ENCODE data around the gene DYNLT4. TPM values are rescaled to one million over a fixed set of nuclear protein-coding genes. Genes with fewer than 3 reads are reported as not detected.
A peak's percentile ranks its signal among the peaks of the same experiment; 100 is the strongest.

DYNLT4 gene
- total and polyA plus RNA-seq, 2 of the 13 experiments (the other 11 are each of a cell fraction or from before 2014, with no cell fraction given): 0.77 TPM; not detected in 1

DNA sequence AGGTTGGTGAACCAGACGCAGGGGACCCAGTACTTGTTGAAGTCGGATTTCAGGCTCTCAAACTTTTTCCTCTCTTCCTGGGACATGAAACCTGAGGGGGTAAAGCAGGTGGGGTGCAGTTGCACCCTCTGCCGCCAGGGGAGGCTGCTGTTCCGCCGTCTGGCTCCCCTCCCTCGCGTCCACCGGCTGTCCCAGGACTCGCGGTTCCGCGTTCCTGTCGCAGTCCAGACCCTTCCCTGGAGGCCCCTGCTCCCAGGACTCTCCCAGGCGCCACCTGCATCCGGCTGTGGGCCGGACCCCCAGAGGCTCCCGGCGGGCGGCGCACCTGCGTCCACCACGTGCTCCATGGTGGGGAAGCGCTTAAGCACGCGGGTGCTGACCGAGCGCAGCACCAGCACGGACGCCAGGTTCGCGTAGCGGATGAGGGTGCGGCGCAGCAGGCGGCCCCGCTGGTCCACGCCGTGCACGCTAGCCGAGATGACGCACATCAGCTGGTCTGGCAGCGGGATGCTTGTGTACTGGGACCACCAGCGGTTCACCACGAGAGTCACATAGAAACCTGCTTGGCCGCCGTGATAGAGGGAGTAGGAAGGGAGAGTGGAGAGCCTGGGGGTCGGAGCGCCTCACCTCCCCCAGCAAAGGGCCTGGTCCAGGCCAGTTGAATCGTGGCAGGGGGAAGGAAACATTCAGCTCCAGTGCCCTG, 20.9 kb downstream of the DYNLT4 start (continued):
- TF ChIP-seq, protein P1, sequence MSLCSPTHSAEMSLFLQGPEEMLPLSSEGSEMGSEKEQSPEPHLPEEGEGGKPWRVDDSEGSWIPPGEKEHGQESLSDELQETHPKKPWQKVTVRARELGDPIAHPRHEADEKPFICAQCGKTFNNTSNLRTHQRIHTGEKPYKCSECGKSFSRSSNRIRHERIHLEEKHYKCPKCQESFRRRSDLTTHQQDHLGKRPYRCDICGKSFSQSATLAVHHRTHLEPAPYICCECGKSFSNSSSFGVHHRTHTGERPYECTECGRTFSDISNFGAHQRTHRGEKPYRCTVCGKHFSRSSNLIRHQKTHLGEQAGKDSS (CRISPR knock-in tag; IDR thresholded peaks at IDR 0.05; ENCODE audit: borderline replicate concordance, low read depth): no peak
- TF ChIP-seq ZNF747 (CRISPR knock-in tag; IDR thresholded peaks at IDR 0.05; ENCODE audit: borderline replicate concordance) (no peak), RFXANK (CRISPR knock-in tag; IDR thresholded peaks at IDR 0.05) (no peak), ZNF24 (IDR thresholded peaks at IDR 0.05) (no peak), ZFP36L1 (CRISPR knock-in tag; IDR thresholded peaks at IDR 0.05) (no peak), KAT8 (CRISPR knock-in tag; IDR thresholded peaks at IDR 0.05) (peak; percentile 73), STAG1 (CRISPR knock-in tag; IDR thresholded peaks at IDR 0.05) (peak; percentile 78), SOX6 (IDR thresholded peaks at IDR 0.05) (no peak), SOX6 (CRISPR knock-in tag; IDR thresholded peaks at IDR 0.05) (peak; percentile 34; the same call in 1 of the 2 replicates), ZBTB38 (CRISPR knock-in tag; IDR thresholded peaks at IDR 0.05) (peak; percentile 98), NR3C1 (CRISPR knock-in tag; IDR thresholded peaks at IDR 0.05) (no peak), CCDC6 (CRISPR knock-in tag; IDR thresholded peaks at IDR 0.05) (no peak), TOPORS (CRISPR knock-in tag; IDR thresholded peaks at IDR 0.05) (no peak), ELF3 (CRISPR knock-in tag; IDR thresholded peaks at IDR 0.05) (peak; percentile 77; the same call in 1 of the 2 replicates), ZNF879 (CRISPR knock-in tag; IDR thresholded peaks at IDR 0.05) (no peak), CBX5 (CRISPR knock-in tag; IDR thresholded peaks at IDR 0.05; ENCODE audit: borderline replicate concordance) (peak; percentile 55; the same call in 1 of the 2 replicates), HDAC2 (CRISPR knock-in tag; IDR thresholded peaks at IDR 0.05) (peak; percentile 48; the same call in 1 of the 2 replicates), GTF2F1 (IDR thresholded peaks at IDR 0.05; ENCODE audit: low read length) (no peak), GTF3A (CRISPR knock-in tag; conservative IDR thresholded peaks at IDR 0.05) (no peak), ZNF282 (IDR thresholded peaks at IDR 0.05; ENCODE audit: partially characterized antibody) (no peak), ZSCAN29 (CRISPR knock-in tag; conservative IDR thresholded peaks at IDR 0.05) (no peak)
- TF ChIP-seq, protein P2, sequence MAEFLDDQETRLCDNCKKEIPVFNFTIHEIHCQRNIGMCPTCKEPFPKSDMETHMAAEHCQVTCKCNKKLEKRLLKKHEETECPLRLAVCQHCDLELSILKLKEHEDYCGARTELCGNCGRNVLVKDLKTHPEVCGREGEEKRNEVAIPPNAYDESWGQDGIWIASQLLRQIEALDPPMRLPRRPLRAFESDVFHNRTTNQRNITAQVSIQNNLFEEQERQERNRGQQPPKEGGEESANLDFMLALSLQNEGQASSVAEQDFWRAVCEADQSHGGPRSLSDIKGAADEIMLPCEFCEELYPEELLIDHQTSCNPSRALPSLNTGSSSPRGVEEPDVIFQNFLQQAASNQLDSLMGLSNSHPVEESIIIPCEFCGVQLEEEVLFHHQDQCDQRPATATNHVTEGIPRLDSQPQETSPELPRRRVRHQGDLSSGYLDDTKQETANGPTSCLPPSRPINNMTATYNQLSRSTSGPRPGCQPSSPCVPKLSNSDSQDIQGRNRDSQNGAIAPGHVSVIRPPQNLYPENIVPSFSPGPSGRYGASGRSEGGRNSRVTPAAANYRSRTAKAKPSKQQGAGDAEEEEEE (CRISPR knock-in tag; IDR thresholded peaks at IDR 0.05; ENCODE audit: borderline replicate concordance): no peak
- TF ChIP-seq, protein P3, sequence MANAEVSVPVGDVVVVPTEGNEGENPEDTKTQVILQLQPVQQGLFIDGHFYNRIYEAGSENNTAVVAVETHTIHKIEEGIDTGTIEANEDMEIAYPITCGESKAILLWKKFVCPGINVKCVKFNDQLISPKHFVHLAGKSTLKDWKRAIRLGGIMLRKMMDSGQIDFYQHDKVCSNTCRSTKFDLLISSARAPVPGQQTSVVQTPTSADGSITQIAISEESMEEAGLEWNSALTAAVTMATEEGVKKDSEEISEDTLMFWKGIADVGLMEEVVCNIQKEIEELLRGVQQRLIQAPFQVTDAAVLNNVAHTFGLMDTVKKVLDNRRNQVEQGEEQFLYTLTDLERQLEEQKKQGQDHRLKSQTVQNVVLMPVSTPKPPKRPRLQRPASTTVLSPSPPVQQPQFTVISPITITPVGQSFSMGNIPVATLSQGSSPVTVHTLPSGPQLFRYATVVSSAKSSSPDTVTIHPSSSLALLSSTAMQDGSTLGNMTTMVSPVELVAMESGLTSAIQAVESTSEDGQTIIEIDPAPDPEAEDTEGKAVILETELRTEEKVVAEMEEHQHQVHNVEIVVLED (CRISPR knock-in tag; IDR thresholded peaks at IDR 0.05; ENCODE audit: borderline replicate concordance): peak; percentile 44; the same call in 1 of the 2 replicates
- TF ChIP-seq, protein P4, sequence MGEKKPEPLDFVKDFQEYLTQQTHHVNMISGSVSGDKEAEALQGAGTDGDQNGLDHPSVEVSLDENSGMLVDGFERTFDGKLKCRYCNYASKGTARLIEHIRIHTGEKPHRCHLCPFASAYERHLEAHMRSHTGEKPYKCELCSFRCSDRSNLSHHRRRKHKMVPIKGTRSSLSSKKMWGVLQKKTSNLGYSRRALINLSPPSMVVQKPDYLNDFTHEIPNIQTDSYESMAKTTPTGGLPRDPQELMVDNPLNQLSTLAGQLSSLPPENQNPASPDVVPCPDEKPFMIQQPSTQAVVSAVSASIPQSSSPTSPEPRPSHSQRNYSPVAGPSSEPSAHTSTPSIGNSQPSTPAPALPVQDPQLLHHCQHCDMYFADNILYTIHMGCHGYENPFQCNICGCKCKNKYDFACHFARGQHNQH (CRISPR knock-in tag; IDR thresholded peaks at IDR 0.05): no peak
